GM04504 (cell line): ENCODE results near the gene CHST6.
"Not testable (repeated sequence)": the region's sequence is repeated elsewhere in the genome, so short reads cannot be mapped to it uniquely, and the experiment has no call there.

Source experiments
- DNase-seq: peaks from one replicate; pipeline ENCODE4 v3.0.0-alpha.2; 2012; ENCODE audit warnings: low read depth

CHST6 gene

DNA sequence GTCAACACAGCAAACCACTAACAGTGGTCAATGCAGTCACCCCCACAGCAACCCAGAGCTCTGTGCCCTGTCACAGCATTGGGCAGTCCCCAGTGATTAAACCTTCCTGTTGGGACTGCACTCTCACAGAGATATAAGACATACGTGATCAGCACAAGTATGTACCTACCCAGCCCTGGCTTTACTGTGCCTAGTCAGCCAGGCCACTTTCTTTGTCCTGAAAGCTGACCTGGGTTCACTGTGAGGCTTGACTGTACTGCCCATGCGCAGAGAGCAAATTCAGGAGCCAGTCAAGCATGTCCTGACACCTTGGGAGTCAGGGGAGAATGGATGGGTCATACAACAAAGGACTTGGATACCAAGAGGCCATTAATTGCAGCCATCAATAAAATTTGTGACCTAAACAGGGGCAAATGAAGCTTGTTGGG is 19.8 kb downstream of the CHST6 start:
- DNase-seq: no peak

DNA sequence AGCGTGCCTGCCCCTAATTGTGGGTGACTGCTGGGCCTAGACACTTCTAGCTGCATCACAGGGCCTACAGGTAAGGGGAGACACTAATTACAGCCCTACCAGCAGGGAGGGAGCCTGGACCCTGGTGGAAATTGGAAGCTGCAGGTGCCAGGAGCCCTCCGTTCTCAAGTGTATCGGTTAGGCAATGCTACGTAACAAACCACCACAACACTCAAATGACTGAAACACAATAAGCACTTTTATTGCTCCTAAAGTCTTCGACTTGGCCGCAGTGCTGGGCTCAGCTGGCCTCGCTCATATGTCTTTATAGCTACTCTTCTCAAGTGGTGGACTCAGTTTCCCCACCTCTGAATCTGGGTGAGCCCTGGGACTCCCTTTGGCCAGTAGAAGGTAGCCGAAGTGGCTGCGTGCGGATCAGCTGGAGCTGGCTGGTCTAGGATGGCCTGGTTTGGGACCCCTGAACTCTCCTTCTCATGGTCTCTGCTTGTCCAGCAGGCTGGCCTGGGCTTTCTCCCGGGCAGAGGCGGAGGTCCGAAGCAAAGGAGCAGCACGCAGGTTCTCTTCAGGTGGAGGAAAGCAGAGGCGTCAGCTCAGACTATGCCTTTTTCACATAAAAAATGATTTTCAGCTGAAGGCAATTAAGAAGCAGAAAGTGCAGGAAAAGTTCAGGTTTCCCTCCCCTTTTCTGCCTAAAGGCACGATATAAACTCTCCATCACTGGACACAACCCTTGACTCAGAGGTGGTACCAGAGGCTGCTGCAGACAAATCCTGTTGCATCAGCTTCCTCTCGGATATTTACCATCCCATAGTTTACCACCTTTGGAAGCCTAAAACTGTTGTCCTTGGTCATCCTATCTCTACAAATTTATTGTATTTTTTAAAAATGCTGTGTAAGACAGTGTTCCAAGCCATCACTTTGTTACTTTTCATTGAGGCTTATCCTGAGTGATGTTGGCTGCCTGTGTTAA is 22.0 kb downstream of the CHST6 start:
- DNase-seq: no peak

- DNase-seq: no peak
These were observed 23.3 kb downstream of the CHST6 start for GRCh38 chr16:75471723-75472633.

DNA sequence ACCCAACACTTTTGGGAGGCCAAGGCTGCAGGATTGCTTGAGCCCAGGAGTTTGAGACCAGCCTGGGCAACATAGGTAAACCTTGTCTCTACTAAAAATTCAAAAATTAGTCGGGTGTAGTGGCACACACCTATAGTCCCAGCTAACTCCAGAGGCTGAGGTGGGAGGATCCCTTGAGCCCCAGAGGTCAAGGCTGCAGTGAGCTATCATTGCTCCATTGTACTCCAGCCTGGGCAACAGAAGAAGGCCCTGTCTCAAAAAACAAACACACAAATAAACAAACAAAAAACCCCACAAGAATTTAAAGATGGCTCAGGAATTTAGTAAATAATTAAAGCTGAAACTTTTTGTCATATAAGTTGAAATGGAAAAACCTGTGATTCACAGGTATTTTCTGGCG is 28.5 kb downstream of the CHST6 start:
- no peak for DNase-seq

DNA sequence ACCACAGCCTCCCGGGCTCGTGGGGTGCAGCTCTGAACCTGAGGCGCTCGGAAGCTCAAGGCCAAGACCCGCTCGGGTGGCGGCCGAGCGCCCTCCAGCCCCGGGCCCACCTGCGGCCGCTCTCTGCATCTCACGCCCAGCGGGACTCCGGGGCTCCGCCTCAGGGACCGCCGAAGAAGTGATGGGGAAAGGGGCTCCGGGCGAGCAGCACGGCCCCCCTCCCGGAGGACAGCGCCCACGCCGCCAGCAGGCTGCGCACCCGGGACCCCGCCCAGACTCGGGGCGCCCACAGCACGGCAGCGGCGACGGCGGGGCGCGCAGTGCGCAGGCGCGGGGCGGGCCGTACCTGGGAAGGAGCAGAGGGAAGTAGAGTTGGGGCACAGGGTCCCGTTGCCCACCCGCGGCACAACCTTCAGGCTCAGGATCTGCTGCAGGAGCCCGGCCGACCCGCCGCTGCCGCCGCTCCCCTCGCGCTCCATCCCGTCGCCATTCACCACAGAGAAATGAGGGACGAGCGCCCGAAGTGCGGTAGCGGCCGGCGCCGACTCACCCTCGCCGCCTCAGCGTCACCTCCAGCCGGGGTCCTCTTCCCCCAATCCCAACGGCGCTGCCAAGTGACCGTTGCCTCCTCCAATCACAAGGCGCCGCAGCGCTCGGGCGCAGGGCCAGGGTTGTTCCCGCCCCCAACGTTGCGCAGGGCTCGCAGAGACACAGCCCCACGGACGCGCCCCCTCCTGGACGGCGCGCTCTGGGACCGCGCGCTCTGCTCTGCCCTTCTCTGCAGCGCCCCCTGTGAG is 30.9 kb downstream of the CHST6 start, which contains the start of gene TMEM170A:
TMEM170A (minus strand) TSS at position 568 of the 797 bp plus-strand sequence; CDS start at position 479, 89 bp downstream.
- DNase-seq: peak; percentile 98

GRCh38 chr16:75463389-75464121 is 31.7 kb downstream of the CHST6 start:
- DNase-seq: not testable (repeated sequence)

GRCh38 chr16:75462806-75463205 is 32.4 kb downstream of the CHST6 start:
- no peak for DNase-seq

DNA sequence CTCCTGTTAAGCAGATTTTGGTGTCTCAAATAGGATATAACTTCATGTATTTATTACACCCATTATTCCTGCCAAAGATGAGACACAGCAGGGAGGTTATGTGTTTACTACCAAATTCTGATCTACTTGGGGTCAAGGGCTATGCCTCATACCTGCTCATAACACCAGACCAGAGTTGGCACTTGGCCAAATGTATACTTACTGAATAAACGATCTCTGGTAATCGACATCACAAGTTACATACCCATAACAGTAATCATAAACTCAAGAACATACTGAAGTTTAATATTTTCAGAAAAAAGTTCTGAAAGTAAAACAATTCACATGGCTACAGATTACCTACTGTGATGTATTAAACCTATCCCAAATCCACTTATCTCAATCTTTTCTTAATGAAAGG is 33.7 kb downstream of the CHST6 start:
- no peak for DNase-seq

DNA sequence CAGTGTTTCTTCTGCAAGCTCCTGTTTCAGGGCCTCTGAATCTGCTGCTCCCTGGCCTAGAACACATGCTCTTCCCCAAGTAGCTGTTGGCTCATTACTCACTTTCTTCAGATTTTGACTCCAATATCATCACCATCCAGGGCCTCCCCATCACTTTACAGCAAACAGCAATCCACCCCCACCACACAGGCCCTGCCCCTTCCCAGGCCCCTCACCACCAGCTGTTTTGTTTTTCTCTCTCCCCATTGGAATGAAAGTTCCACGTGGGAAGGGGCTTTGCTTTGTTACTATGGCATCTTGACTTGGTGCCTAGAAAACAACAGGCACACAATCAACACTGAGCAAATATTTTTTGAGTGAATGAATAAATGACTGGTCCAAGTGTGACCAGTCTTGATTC is 34.8 kb downstream of the CHST6 start:
- no peak for DNase-seq

- no peak for DNase-seq
These were observed 35.5 kb downstream of the CHST6 start for GRCh38 chr16:75459691-75460090.

DNA sequence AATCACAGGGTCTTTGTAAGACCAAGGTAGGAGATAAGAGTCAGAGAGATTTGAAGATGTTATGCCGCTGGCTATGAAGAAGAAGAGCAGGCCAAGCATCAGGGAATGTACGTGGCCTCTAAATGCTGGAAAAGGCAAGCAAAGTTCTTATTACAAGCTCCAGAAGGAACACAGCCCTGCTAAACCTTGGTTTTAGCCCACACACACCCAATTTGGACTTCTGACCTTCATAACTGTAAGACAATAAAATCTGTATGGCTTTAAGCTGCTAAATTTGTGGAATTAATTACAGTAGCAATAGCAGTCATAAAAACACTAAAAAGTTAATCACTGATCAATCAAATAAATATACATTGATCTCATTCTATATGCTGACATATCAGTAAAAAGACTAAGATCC is 36.8 kb downstream of the CHST6 start:
- DNase-seq: no peak

DNA sequence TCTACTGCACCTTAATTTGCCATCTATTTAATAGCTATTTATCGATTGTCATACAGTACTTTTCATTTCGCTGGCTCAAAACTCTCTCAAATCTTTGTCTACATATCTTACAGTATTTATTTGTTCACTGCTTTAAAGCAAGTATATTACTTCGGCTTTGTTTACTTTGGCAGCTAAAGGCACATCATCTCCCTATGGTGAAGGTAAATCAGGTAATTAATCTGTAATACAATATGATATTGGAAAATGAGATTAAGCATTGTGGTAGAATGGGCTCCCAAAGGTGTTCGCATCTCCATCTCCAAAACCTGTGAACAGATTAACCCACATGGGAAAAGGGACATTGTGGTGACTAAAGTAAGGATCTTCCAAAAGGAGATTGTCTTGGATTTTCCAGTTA is 37.2 kb downstream of the CHST6 start:
- DNase-seq: no peak

GRCh38 chr16:75457485-75458021 is 37.7 kb downstream of the CHST6 start:
- DNase-seq: no peak

- no peak for DNase-seq
These were observed 38.3 kb downstream of the CHST6 start for GRCh38 chr16:75456971-75457370.

DNA sequence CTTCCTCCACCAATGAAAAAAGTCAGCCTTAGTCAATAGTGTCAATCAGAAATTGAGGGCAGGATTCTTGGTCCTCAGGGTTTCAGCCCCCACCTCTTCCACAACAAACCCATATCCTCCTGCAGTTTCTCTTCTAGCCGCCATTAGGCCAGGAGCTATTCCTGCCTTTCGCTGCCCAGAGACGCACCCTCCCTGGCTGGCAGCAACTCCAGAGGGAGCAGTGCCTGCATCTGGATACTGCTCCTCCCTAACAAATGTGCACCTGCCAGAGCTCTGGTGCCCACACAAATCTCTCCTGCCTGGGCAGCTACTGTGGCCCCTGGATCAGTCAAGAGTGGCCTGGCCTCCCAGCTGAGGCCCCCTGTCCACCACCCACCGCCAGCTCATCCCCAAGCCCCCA is 38.8 kb downstream of the CHST6 start:
- not testable (repeated sequence) for DNase-seq

DNA sequence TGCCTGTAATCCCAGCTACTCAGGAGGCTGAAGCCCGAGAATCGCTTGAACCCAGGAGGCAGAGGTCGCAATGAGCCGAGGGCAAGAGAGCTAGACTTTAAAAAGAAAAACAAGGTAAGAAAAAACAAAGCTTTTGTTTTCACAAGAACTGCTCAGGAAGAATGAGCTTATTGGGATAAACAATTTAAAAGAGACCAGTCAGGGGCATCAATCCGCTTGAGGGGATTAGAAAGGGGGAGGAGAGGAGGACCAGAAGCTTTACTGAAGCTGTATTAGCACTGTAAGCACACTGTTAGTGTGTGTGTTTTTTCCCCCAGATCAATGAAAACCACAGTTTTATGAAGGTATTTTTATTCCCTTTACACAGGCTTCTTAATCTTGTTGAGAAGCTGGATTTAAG is 39.6 kb downstream of the CHST6 start:
- DNase-seq: no peak

DNA sequence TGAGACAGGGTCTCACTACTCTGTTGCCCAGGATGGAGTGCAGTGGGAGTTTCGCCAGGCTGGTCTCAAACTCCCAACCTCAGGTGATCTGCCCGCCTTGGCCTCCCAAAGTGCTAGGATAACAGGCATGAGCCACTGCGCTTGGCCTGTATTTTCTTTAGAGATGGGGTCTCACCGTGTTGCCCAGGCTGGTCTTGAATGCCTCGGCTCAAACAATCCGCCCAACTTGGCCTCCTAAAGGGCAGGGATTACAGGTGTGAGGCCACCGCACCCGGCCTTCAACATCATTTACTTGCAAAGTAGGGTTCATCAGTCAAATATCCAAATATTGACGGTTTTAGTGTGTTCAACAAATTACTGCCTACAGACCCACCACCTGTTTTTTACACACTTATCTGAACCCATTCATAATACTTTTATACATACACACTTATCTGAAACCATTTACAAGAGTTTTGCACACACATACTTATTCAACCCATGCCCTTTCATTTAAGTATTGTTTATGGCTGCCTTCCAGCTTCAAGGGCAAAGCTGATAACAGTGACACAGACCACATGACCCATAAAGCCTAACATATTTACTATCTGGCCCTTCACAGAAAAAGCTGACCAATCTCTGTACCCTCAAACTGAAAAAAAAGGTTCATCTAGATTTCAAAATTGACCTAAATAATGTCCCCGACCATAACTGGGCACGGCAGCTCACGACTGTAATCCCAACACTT is 42.6 kb downstream of the CHST6 start:
- DNase-seq: no peak

DNA sequence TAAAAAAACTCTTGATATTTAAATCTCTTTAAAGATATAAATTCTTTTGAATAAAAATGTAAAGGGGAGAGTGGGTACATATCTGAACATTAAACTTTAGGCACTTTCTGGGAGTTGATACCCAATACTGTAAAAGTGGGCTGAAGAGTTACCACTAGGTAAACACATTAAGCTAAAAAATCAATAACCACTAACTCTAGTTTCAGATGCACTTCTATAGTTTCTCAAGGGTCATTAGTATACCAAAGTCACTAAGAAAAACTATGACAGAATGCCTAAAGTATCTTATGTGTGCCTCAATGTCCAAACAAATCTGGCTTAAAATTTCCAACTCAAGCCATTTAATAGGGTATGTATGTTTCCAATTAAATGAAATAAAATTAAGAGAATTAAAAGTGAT is 48.8 kb downstream of the CHST6 start:
- no peak for DNase-seq

DNA sequence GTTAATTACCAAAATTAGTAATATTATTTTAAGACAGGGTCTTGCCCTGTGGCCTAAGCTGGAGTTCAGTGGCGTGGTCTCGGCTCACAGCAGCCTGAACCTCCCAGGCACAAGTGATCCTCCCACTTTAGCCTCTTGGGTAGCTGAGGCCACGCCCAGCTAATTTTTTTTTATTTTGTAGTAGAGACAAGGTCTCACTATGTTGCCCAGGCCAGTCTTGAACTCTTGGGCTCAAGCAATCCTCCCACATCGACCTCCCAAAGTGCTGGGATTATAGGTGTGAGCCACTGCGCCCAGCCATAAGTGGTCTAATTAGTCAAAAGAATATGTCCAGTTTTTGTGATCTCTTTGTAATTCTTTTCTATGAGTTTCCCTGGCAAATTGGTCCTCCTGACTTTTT is 49.9 kb downstream of the CHST6 start:
- no peak for DNase-seq

DNA sequence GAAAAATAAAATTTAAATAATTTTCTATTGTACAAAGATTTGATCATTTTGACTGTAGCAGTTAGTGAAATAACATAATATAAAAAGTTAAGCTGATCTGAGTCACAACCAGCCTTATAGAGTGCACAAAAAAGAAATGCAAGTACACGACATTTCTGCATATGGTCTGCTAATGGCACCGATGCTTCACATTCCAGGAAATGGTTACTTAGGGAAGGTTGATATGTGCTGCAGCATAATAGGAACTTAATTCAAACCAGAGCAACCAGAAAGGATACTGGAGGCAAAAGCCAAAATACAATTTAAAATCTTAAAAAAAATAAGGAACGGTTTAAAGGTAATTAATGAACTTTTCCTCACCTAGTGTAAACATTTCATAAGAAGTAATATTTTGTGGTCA is 51.9 kb downstream of the CHST6 start:
- no peak for DNase-seq
